DMS53 (cell line): ENCODE measurements around the gene IGSF5.
A peak's percentile ranks its signal among the peaks of the same experiment; 100 is the strongest.
"Not testable (repeated sequence)": the region's sequence is repeated elsewhere in the genome, so short reads cannot be mapped to it uniquely, and the experiment has no call there.

Experiments
- DNase-seq: peaks from one replicate; lab custom pipeline; 2025; lab: John Stamatoyannopoulos, UW

IGSF5 gene

GRCh38 chr21:39738566-39738965, 6.4 kb upstream of the IGSF5 start:
- no peak for DNase-seq

GRCh38 chr21:39739531-39739930, 5.5 kb upstream of the IGSF5 start:
- not testable (repeated sequence) for DNase-seq

GRCh38 chr21:39742561-39742960, 2.4 kb upstream of the IGSF5 start:
- not testable (repeated sequence) for DNase-seq

- DNase-seq: not testable (repeated sequence)
Observed at GRCh38 chr21:39745332-39745731, 349 bp downstream of the IGSF5 start.

- DNase-seq: no peak
Observed at GRCh38 chr21:39750670-39751069, 5.7 kb downstream of the IGSF5 start.

GRCh38 chr21:39754811-39755210, 9.8 kb downstream of the IGSF5 start:
- DNase-seq: no peak

- no peak for DNase-seq
Observed at GRCh38 chr21:39756285-39756684, 11.3 kb downstream of the IGSF5 start.

GRCh38 chr21:39763272-39763970, 18.4 kb downstream of the IGSF5 start:
- no peak for DNase-seq

- DNase-seq: peak; percentile 62
Observed at GRCh38 chr21:39774227-39774626, 29.2 kb downstream of the IGSF5 start.

- DNase-seq: no peak
Observed at GRCh38 chr21:39775816-39776215, 30.8 kb downstream of the IGSF5 start.

- DNase-seq: no peak
Observed at GRCh38 chr21:39776589-39776988, 31.6 kb downstream of the IGSF5 start.

- no peak for DNase-seq
Observed at GRCh38 chr21:39781331-39781730, 36.3 kb downstream of the IGSF5 start.

GRCh38 chr21:39788383-39788782, 43.4 kb downstream of the IGSF5 start:
- peak; percentile 93 for DNase-seq

- no peak for DNase-seq
Observed at GRCh38 chr21:39796466-39796865, 51.5 kb downstream of the IGSF5 start.

- no peak for DNase-seq
Observed at GRCh38 chr21:39799178-39799577, 54.2 kb downstream of the IGSF5 start.

- no peak for DNase-seq
Observed at GRCh38 chr21:39800311-39800710, 55.3 kb downstream of the IGSF5 start.

GRCh38 chr21:39802217-39802616, 57.2 kb downstream of the IGSF5 start:
- no peak for DNase-seq

- DNase-seq: no peak
Observed at GRCh38 chr21:39803393-39803792, 58.4 kb downstream of the IGSF5 start.

- DNase-seq: no peak
Observed at GRCh38 chr21:39804240-39804639, 59.3 kb downstream of the IGSF5 start.

- DNase-seq: no peak
Observed at GRCh38 chr21:39805983-39806382, 61.0 kb downstream of the IGSF5 start.

GRCh38 chr21:39807738-39808137, 62.8 kb downstream of the IGSF5 start:
- DNase-seq: no peak

- DNase-seq: no peak
Observed at GRCh38 chr21:39809936-39810335, 65.0 kb downstream of the IGSF5 start.

GRCh38 chr21:39812983-39813382, 68.0 kb downstream of the IGSF5 start:
- DNase-seq: no peak

- no peak for DNase-seq
Observed at GRCh38 chr21:39818557-39818956, 73.6 kb downstream of the IGSF5 start.
